Caki2 (cell line): Measurements from ENCODE around the gene RNF8. TPM values are rescaled to one million over a fixed set of nuclear protein-coding genes. Genes with fewer than 3 reads are reported as not detected.
"Not testable (repeated sequence)": the region's sequence is repeated elsewhere in the genome, so short reads cannot be mapped to it uniquely, and the experiment has no call there.

Experiments
- DNase-seq: peaks from one replicate; pipeline ENCODE4 v3.0.0-alpha.2; 2015; ENCODE audit warnings: low read depth
- in situ Hi-C: cut with HindIII; loops from 2 replicates; pipeline ENCODE4 v1.10.0; 2016; ENCODE audit warnings: low sequenced_read_pairs, low pct_unique_long_range_greater_than_20kb, mixed read lengths
- total RNA-seq: library from RNA; depleted of rRNA; stranded (reverse); fragments of >200 nt; shearing (Covaris generic); gene quantifications from 2 replicates; pipeline ENCODE4 v1.2.3, GENCODE V29; 2014; ENCODE audit warnings: low replicate concordance

RNF8 gene
- total RNA-seq, 1 experiment from 2014 or later, result 36.1 TPM

GRCh38 chr6:37381579-37381978 lies 27.8 kb downstream of the RNF8 start:
- in situ Hi-C loops, result no loop called here
- DNase-seq, result peak; percentile 77

DNA sequence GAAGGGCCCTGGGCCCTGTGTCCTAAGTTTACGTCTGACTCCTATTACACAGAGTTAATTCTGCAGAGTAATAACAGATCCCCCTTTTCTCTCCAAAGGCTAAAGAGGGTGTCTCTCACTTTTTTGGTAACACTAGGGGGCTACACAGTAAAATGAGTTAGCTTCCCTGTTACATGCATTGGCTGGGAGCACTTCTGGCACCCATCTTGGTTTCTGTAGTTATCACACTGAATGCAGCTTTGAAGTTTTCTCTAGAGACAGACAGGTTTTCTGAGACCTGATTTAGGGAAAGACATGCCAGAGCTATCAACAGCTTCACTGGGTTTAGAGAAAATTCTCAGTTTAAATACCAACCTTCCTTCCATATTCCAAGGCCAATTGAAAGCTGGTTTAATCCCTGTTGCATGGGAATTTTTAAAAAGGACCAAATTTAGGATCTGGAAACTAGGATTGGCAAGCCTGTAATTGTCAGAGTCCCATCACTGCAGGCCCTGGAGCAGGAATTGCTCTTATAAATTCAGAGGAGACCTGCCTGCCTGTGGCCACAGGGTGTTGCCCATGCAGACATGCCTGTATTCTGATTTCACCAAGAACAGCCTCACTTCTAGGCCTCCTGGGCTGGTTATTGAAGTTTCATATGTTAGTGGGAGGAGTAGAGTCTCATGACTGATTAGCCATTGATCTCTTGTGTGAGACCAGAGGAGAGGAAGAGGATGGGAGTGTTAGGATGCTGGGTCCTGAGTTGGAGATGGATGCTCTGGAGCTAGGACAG lies 29.4 kb downstream of the RNF8 start:
- in situ Hi-C loops, result no loop called here
- DNase-seq, result no peak

GRCh38 chr6:37388578-37388977 lies 34.8 kb downstream of the RNF8 start:
- DNase-seq, result no peak
- in situ Hi-C loops, result no loop called here

DNA sequence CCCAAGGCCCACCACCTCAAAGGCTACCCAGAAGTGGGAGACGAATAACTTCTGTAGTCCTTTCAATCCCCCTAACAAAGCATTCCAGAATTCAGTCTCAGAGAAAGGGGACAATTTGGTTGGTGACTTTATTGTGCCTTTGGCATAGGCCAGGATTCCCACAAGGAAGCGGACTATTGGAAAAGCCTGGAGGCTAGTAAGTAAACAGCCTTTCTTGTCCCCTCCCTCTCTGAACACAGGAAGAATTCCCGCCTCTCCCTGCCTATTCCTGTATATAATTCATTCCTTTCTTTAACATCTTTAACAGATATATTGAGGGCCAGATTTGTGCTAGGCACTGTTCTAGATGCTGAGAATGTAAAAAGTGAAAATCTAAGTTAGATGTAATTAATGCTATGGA lies 36.1 kb downstream of the RNF8 start:
- in situ Hi-C loops, result no loop called here
- no peak for DNase-seq

DNA sequence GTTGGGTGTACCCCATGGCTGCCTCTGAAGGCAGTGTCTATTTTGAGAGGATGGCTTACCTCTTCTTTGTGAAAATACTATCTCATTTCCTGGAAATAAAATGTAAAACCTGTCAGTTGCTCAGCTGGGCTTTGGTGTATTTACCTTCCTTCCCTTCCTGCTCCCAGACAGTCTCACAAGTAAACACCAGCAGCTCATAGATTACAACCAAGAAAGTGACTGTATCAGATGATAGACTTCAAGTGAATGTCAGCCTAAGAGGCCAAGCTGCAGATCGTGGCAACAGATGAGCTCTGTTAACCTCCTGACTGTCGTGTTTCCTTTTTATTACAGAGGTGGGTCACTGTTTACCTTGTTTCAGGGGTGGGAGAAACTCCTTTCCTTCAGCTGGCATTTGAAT lies 37.3 kb downstream of the RNF8 start:
- in situ Hi-C loops, result no loop called here
- DNase-seq, result no peak

DNA sequence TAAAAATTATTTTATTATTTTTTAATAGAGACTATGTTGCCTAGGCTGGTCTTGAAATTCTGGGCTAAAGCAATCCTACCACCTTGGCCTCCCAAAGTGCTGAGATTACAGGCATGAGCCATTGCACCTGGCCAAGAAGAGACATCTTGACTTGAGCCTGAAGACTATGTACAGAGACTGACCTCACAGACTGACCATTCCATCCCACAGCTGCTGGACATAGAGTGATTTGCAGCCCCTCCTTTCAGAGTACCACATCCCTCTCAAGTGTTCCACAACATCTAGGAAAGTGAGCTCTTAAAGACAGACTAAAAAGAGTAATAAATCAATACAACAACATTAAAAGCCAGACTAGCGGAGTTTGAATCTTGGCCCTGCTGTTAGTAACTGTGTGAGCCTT lies 39.0 kb downstream of the RNF8 start:
- in situ Hi-C loops, result no loop called here
- DNase-seq, result no peak

DNA sequence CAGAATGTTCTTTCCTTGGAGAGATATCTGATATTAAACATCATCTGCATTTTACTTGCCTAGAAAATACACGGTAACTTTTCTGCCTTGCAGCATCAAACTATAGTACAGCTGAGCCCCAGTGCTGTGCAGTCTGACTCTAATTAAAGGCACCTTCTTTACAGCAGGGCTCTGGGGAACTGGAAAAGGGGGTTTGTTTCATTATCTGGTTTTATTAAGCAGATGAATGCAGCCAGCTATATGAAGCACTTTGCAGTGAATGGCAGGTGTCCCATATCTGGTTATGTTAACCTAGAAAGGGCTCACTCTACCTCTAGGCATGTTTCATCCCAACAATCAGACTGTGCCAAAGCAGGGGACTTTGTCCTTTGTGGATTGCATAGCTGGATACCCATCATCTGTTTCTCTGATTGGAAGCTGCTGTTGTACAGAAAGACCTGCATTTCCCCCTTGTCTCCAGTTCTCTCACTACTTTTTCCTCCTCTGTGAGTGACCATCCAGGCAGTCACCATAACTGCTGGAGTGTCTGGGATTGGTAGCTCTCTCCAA lies 39.7 kb downstream of the RNF8 start:
- in situ Hi-C loops, result no loop called here

DNA sequence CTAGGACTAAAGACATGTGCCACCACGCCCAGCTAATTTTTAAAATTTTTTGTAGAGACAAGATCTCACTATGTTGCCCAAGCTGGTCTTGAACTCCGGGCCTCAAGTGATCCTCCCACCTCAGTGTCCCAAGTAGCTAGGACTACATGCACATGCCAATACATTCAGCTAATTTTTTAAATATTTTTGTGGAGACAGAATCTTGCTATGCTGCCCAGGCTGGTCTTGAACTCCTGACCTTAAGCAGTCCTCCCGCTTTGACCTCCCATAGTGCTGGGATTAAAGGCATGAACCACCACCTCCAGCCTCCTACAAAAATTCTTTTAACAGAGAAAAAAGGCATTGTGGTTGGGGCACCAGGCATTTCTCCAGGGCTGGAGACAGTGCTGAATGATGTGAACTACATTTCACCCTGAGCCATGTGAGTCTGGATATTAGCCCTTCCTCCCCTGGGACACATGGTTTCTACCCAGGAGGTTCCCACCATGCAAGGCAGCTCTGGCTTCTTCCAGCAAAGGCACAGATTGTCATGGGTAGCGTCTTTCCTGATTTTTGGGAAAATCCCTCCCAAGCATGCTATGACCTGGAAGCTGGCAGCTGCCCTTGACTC lies 42.9 kb downstream of the RNF8 start:
- in situ Hi-C loops, result no loop called here

More for the DNA sequence above, 39.7 kb downstream of the RNF8 start:
- DNase-seq, result no peak

DNA sequence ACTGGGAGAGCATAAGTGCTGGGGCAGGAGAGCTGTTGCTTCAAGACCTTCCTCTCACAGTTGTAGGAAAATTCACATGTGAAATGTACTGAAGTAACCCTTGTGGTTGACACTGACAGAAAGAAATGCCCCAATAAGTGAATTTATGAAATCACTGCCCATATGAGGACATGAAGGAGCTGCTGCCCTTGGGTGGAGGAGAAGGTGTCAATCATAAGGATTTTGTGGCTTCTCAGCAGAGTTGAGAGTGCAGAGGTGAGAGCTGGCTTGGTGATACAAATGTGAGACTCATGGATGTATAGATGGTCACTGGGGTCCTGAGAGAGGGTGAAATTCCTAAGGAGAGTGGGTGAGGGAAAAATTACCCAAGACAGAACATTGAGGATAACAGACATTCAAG lies 45.3 kb downstream of the RNF8 start:
- DNase-seq, result no peak
- in situ Hi-C loops, result no loop called here

More for the DNA sequence above, 42.9 kb downstream of the RNF8 start:
- no peak for DNase-seq

- in situ Hi-C loops, result no loop called here
- no peak for DNase-seq
These were observed 46.2 kb downstream of the RNF8 start for GRCh38 chr6:37399795-37400490.

DNA sequence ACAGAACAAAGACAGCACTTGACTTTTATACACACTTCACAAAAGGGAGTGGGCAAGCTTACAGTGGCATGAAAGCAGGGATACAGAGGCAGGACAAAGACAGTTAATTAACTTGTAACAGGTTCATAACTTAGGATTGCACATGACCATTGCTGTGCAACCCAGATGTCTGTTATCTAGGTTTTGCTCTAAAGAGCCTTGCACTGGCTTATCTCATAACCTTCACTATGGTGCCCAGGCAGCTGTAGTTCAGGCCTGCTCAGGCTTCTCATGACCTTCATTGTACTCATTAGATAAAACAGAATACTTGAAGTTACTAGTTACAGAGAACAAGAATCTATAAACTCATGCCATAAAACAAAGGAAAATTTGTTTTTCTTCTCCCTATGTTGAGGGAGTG lies 47.9 kb downstream of the RNF8 start:
- DNase-seq, in situ Hi-C loops: not testable (repeated sequence)

DNA sequence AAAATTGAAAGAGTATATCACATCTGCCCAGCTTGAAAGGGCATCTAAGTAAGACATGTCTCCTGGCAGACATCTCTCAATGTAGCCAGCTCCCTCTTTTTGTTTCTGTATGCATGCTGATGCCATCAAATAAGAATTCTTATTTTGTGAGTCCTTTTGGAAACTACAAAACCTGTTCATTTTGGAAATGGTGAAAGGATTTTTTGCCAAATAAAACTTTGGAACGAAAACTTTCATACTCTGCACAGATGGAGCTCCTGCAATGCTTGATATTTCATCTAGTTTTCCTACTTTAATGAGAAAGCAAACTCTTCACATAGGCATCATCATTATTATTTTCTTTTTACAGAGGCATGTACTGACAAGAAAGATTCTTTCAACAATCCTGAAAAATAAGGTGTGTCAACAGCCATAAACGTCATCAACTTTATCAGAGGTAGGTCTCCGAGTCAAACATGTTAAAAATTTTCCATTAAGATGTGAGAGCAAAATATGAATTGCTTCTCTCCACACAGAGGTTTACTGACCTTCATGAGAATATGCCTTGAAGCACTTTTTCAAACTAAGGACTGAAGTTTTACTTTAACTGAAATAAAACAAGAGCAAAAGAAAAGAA lies 53.1 kb downstream of the RNF8 start:
- DNase-seq, result no peak
- in situ Hi-C loops, result no loop called here

DNA sequence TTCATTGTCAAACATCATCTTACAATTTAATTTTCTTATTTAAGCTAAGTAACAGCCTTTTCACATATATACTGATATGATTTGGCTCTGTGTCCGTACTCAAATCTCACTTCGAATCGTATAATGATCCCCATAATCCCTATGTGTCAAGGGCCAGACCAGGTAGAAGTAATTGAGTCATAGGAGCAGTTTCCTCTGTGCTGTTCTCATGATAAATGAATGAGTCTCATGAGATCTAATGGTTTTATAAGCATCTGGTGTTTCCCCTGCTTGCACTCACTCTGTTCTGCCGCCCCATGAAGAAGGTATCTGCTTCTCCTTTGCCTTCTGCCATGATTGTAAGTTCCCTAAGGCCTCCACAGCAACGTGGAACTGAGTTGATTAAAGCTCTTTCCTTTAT lies 54.2 kb downstream of the RNF8 start:
- DNase-seq, result no peak
- in situ Hi-C loops, result no loop called here

GRCh38 chr6:37409501-37409900 lies 55.7 kb downstream of the RNF8 start:
- in situ Hi-C loops, result no loop called here
- DNase-seq, result no peak

DNA sequence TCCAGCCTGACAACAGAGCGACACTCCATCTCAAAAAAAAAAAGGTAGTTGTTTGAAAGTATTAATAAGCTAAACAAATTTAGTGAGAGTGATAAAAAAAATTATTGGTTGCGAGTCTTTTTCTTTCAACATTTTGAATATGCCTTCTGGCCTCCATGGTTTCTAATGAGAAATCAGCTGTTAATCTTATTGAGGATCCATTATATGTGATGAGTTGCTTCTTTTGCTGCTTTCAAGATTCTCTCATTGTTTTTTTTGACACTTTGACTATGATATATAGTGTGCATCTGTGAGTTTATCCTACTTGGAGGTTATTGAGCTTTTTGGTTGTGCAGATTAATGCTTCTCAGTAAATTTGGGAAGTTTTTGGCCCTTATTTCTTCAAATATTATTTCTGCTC lies 63.6 kb downstream of the RNF8 start:
- in situ Hi-C loops, result no loop called here
- DNase-seq, result no peak

DNA sequence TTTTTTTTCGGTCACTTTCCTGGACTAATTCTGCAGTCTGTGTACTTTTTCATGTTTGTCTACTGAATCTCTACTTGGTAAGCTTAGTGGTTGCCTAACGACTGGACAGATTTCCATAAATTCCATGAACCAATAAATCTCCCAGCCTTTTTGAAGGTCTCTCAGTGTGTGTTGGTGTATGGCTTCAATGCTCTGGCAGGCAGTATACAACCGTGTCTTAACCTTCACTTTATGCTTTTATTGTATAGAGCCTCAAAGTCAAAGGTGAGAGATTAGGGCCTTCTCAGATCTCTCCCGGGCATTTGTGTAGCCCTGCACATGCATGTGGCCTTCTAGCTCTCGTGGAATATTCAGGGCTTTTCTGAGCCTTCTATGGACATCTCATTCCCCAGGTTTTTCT lies 64.9 kb downstream of the RNF8 start:
- in situ Hi-C loops, result no loop called here
- DNase-seq, result no peak

GRCh38 chr6:37426058-37426944 lies 72.5 kb downstream of the RNF8 start:
- no peak for DNase-seq
- in situ Hi-C loops, result no loop called here

GRCh38 chr6:37426945-37427510 lies 73.2 kb downstream of the RNF8 start:
- DNase-seq, result no peak
- in situ Hi-C loops, result no loop called here
